ENCODE measurements around the gene PTCRA.
"Not testable (repeated sequence)": the region's sequence is repeated elsewhere in the genome, so short reads cannot be mapped to it uniquely, and the experiment has no call there.

The PTCRA gene

DNA sequence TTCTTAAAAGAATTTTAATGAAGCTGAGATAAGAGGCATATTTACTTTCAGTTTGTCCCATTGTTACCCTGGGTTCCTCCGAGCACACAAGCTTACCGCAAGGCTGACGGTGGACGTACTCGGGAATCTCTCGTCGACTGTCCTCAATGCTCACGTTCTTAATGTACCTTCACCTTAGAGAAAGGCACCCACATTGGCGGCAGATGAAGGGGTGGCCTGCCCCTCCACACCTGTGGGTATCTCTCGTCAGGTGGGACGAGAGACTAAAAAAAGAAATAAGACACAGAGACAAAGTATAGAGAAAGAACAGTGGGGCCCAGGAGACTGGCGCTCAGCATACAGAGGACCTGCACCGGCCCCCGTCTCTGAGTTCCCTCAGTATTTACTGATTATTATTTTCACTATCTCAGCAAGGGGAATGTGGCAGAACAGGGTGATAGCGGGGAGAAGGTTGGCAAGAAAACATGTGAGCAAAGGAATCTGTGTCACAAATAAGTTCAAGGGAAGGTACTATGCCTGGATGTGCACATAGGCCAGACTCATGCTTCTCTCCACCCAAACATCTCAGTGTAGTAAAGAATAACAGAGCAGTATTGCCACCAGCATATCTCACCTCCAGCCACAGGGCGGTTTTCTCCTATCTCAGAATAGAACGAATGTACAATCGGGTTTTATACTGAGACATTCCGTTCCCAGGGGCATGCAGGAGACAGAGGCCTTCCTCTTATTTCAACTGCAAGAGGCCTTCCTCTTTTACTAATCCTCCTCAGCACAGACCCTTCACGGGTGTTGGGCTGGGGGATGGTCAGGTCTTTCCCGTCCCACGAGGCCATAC, 13.2 kb upstream of the PTCRA start:
- DNase-seq (ENCODE audit: low read depth): not testable (repeated sequence)

DNA sequence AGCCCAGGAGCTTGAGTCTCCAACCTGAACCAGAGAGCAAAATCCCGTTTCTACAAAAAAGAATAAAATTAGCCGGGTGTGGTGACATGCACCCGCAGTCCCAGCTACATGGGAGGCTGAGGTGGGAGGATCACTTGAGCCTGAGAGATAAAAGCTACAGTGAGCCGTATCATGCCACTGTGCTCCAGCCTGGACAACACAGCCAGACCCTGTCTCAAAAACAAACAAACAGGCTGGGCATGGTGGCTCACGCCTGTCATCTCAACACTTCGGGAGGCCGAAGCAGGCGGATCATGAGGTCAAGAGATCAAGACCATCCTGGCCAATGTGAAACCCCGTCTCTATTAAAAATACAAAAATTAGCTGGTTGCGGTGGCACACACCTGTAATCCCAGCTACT, 11.4 kb upstream of the PTCRA start:
- DNase-seq (ENCODE audit: low read depth): no peak

DNA sequence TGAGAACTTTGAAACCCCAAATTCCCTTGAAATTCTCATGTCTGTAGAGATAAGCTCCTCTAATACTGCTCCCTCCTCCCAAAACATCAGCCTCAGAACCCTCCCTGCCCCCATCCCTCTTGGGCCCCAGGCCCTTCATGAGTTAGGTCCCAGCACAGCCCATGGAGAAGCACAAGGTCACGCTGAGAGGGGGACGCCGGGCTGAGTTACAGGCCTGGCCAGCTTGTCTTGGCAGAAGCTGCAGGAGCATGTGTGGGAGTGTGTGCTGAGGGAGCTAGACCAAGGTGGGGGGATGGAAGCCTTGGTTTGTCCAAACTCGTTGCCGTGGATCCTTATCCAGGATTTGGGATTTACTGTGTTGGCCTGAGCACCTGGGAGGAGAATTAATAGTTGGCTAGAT, 8.5 kb upstream of the PTCRA start:
- DNase-seq (ENCODE audit: low read depth): no peak

DNA sequence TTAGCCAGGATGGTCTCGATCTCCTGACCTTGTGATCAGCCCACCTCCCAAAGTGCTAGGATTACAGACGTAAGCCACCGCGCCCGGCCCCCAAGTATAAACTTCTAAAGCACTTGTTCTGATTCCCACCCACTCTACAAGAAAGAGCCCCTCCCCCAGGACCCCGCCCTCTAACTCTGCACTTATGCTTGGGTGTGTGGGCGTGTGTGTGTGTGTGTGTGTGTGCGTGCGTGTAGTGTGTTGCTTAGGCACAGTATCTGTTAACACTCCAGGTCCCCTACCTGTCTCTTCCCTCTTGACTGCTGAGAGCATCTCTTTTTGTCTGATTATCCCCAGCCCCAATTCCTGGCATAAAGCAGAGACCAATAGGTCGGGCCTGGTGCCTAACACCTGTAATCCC, 6.0 kb upstream of the PTCRA start:
- DNase-seq (ENCODE audit: low read depth): no peak

DNA sequence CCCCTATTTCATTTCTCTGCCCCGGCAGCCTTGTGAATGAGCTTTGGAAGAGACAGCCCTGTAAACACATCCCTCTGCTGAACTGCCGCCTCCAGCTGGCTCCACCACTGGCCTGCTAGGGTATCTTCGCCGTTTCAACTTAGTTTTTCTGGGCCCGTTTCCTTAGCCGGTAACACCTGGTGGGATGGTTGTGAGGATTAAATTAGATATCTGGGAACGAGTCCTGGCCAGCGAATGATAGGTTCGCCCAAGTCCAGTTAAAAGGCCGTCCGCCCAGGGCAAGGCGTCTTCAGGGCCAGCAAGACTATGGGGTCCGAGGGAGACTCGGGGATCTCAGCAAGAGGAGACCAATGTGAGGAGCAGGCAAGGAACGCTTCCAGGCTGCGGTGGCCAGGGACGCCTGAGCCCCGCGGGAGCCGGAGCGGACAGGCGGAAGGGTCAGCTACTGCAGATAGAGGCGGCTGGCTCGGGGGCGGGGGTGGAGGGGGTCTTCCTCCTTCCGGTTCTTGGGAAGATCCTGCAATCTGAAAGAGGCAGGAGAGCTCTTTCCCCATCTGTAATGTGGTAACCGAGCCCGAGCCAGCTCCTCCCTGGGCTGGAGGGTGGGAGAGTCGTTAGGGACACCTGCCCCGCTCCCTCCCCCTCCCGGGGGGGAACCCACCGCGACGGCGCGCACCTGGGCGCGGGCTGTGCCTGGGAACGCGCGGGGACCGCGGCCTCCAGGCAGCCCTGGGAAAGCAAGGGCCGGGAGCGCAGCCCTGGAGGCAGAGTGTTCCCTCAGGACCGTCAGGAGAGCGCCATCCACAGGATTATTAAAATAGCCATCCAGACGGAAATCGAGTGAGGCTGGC, 4.5 kb upstream of the PTCRA start:
- no peak for DNase-seq (ENCODE audit: low read depth)

DNA sequence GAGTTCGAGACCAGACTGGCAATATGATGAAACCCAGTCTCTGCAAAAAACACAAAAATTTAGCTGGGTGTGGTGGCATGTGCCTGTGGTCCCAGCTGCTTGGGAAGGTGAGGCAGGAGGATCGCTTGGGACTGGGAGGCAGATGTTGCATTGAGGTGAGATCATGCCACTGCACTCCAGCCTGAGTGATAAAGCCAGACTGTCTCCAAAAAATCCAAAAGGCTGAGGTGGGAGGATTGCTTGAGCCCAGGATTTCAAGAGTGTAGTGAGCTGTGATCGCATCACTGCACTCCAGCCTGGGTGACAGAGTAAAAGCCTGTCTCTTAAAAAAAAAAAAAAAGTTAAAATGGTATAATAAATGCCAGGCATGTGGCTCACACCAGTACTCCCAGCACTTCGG, 1.3 kb upstream of the PTCRA start:
- DNase-seq (ENCODE audit: low read depth): no peak

DNA sequence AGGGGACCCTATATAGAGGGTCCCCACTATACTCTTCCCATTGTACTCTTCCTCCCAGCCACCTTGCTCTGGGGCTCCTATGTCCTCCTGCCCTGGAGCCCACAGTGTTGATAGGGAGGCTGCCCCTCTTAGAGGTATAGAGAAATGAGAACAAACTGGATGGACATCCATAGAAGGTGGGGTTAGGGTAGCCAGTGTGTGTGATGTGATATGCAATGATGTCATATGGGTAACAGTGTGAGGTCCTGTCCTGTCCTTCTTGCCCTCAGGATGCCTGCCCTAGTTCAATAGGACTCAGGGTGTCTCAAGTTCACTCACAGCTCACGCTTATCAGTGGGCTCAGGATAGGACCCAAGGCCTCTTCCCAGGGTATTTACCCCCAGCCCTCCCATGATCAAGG, 435 bp downstream of the PTCRA start:
- no peak for DNase-seq (ENCODE audit: low read depth)

DNA sequence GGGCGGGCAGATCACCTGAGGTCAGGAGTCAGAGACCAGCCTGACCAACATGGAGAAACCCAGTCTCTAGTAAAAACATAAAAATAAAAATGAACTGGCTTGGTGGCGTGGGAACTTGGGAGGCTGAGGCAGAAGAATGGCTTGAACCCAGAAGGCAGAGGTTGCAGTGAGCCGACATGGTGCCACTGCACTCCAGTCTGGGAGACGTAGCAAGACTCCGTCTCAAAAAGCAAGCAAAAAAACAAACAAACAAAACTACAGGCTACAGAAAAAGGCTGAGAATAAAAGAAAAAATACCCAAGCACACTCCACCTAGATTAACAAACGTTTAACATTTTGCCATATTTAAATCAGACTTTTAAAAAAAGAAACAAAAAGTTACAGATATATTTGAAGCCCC, 5.9 kb downstream of the PTCRA start:
- DNase-seq (ENCODE audit: low read depth): no peak

DNA sequence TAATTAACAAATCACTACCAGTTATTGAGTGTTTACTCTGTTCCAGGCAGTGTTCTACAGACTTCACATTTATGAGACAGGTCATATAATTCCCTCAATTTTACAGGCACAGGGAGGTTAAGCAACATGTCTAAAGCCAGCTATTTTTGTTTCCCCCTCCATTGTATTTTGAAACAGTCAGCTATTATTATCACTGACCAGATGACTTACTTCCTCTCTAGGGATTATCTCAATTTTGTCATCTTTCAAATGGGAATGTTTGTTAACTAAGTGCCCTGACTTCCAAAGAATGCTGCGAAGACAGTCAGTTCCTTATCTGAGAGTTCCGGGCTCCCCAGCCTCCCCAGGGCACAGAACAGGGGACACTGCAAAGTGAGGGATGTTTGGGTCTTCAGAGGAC, 7.8 kb downstream of the PTCRA start:
- DNase-seq (ENCODE audit: low read depth): peak; percentile 32

DNA sequence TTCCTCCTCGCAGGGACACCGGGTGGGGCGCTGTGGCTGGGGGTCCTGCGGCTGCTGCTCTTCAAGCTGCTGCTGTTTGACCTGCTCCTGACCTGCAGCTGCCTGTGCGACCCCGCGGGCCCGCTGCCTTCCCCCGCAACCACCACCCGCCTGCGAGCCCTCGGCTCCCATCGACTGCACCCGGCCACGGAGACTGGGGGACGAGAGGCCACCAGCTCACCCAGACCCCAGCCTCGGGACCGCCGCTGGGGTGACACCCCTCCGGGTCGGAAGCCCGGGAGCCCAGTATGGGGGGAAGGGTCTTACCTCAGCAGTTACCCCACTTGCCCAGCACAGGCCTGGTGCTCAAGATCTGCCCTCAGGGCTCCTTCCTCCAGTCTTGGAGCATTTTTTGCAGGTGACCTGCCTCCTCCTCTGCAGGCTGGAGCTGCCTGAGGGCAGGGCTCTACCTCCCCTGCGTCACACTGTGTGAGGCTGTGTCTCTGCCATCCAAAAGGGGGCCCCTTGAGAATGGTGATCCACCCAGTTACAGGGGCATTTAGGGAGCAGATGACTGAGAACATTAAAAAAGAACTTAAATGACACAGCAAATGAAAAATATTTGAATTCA, 9.5 kb downstream of the PTCRA start:
- DNase-seq (ENCODE audit: low read depth): no peak

DNA sequence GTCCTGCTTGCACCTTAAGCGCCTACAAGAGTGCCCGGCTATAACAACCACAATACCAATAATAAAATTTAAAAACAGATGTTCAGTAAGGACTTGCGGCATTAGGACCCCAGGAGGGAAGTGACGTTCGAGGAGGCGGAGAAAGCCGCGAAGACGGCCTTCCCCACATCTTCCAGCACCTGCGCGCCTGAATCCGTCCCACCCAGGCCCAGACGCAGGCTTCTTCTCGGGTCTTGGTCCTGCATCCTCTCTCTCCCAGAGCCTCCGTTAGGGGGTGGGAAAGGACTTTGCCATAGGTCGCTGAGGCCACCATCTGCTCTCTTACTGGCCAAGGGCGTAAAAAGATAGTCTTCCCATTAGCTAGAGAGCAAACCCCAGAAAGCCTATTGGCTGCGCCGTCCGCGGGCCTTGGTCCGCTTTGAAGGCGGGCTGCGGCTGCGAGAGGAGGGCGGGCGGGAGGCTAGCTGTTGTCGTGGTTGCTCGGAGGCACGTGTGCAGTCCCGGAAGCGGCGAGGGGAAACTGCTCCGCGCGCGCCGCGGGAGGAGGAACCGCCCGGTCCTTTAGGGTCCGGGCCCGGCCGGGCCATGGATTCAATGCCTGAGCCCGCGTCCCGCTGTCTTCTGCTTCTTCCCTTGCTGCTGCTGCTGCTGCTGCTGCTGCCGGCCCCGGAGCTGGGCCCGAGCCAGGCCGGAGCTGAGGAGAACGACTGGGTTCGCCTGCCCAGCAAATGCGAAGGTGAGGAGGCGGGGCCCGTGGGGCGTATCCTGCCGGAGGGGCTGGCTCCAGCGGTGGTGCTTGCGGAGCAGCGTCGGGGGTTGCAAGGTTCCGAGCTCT, 13.3 kb downstream of the PTCRA start, which contains the start of gene CNPY3:
Gene CNPY3, plus strand, starts transcription at position 495 of the 835 bp plus-strand sequence. Its CDS starts 91 bp downstream, at position 586.
- DNase-seq (ENCODE audit: low read depth): peak; percentile 95

DNA sequence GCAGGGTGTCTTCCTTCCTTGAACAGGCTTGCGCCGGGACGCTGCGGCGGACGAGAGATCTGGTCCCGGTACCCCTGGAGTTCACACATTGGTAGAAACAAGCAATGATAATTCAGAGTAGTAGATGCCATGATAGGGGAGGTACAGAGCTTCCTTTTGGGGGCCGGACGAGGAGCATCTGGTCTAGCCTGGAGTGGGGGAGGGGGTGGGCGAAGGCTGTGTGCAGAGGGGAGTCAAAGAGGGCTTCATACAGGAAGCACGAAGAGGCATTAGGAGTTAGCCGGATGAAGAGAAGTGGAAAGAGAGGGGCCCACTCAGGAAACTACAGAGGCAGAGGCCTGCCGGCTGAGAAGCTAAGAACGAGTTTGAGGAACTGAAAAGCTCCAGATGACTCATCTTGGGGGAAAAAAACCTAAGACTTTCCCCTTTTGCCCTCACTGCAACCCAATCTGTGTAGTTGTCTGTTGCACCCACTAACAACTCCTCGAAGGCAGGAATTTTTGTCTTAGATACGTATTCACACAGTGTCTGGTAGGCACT, 14.0 kb downstream of the PTCRA start:
- DNase-seq (ENCODE audit: low read depth): peak; percentile 57

DNA sequence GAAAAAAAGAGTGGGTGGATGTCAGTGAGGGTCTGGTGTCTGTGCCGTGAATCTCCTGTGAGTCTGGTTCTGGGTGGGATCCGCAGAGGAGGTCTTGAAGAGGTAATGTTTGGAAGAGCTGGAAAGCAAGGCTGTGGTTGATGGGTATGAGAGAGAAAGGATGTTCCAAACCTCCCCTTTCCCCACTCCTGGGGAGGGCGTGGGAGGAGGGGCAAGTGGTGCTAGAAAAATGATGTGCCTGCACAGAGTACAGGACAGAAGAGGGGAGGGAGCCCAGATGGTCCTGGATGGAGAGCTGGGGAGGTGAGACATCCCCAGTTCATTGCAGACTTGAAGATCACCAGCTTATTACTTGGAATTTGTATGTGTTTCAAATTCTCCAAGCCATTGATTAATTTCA, 16.6 kb downstream of the PTCRA start:
- DNase-seq (ENCODE audit: low read depth): no peak

DNA sequence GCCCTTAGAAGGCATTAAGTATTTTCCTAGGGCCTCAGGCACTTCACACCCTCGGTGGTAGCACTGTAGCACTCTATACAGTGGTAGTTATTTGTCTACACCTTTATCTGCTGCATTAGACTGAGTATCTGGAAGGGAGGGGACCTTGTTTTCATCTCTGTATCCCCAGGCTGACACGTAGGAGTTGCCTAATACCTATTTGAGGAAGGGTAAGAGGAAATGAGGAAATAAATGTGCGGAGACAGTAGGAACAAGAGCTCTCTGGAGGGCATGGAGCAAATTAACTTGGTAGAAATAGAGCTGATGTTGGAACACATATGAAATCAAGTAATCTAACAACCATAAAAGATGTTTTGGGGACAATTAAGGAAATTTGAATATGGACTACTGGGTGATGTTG, 17.4 kb downstream of the PTCRA start:
- DNase-seq (ENCODE audit: low read depth): no peak

DNA sequence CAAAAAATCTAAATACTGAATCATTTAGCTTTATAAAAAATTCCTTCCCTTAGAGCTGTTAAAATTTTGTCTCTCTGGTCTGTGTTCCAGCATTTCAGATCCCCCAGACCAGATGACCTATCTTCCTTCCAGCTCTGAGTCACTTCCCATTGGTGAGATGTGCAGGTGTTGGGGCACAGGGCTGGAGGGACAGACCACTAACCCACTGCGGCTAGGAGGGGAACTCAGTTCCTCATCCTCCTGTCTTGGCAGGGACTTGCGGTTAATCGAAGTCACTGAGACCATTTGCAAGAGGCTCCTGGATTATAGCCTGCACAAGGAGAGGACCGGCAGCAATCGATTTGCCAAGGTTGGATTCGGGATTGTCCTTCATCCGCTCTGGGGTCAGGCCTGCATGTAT, 19.5 kb downstream of the PTCRA start:
- no peak for DNase-seq (ENCODE audit: low read depth)

DNA sequence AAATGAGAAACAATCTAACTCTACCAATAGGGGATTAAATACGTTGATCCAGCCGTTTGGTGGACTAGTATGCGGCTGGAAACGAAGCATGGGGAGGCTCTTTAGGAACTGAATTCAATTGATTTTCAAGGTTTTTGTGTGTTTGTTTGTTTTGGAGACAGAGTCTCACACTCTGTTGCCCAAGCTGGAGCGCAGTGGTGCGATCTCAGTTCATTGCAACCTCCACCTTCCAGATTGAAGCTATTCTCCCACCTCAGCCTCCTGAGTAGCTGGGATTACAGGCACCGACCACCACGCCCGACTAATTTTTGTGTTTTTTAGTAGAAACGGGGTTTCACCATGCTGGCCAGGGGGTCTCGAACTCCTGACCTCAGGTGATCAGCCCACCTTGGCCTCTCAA, 20.5 kb downstream of the PTCRA start:
- no peak for DNase-seq (ENCODE audit: low read depth)

DNA sequence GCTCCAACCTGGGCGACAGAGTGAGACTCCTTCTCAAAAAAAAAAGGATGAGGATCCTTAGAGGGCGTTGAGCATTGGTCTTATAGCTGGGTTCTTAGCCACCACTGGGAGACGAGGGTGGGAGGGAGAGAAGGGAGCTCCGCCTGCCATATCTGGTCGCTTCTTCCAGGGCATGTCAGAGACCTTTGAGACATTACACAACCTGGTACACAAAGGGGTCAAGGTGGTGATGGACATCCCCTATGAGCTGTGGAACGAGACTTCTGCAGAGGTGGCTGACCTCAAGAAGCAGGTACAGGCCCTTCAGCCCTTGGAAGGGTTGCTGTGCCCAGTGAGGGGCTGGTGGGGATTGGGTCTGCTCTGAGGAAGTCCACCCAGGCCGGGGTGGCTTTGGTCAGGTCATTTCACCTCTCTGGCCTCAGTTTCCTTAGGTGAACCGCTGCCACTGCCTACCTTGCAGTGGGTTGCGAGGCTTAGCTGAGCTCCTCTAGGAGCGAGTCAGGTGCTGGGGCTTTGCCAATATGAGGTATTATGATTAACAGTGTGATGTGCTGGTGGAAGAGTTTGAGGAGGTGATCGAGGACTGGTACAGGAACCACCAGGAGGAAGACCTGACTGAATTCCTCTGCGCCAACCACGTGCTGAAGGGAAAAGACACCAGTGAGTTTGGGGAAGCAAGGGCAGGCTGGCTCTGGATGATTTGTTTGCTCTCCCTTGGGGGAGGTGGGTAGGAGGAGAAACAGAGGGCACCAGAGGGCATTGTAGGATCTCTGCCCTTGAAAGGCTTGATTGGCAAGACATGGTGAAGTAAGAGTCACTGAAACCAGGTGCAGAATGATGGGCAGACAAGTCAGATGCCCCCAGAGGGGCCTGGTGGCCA, 21.9 kb downstream of the PTCRA start:
- DNase-seq (ENCODE audit: low read depth): no peak

DNA sequence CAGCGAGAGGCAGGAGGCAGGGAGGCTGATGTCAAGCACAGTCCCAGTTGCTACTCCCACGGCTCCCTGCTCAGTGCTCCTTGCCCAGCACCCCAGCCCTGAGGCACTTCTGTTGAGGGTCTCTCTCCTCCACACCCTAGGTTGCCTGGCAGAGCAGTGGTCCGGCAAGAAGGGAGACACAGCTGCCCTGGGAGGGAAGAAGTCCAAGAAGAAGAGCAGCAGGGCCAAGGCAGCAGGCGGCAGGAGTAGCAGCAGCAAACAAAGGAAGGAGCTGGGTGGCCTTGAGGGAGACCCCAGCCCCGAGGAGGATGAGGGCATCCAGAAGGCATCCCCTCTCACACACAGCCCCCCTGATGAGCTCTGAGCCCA, 22.6 kb downstream of the PTCRA start:
- DNase-seq (ENCODE audit: low read depth): no peak

DNA sequence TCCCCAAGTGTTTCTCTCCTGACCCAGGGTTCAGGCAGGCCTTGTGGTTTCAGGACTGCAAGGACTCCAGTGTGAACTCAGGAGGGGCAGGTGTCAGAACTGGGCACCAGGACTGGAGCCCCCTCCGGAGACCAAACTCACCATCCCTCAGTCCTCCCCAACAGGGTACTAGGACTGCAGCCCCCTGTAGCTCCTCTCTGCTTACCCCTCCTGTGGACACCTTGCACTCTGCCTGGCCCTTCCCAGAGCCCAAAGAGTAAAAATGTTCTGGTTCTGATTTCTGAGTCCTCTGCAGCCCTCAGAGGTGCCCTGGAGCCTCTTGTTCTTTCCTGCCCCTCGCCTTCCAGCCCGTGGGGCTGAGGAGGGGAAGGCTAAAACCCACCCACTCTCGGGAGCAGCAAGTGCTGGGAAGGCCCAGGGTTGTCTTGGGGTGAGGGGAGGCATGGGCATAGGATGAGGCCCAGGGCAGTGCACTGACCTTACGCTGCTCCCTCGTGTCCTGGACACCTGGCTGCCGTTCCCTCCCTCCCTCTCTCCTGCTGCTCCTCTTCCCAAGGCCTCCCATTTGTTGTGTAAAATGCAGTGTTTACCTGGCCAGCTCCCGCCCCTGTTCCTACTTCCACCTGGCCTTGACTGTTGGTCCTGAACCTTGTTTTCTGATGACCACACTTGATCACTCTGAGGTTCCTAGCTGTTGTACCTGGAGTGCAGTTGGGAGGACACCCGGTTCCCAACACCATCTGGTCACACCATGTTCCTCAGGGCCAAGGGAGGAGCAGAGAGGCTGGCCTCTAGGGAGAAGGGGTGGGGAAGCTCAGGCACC, 23.3 kb downstream of the PTCRA start:
- no peak for DNase-seq (ENCODE audit: low read depth)

DNA sequence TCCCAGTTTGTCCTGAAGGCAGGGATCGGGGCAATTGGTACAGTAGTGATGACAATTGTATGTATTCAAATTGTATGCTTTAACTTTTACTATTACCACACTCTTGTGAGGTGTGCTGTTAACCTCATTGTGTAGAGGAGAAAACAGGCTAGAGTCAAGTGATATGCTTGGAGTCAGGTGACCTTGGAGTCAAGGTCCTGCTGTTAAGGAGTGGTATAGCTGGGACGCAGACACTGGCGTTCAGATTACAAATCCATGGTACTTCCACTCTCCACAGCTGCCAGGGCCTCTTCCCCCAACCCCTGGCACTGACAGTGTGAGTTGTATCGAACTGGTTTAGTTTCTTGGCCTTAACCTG, 23.9 kb downstream of the PTCRA start:
- no peak for DNase-seq (ENCODE audit: low read depth)

Data from fibroblast of gingiva (primary cell).